Skeletal muscle satellite cell (primary cell): ENCODE results near the gene ASIC1.

Source experiments
- H3K27me3 ChIP-seq: 2 replicates; pipeline ENCODE4 v1.7.0; 2013; ENCODE audit warnings: low read length; ENCODE audit not compliant: control insufficient read depth, insufficient read depth
- H3K36me3 ChIP-seq: 2 replicates; pipeline ENCODE4 v1.7.0; 2013; ENCODE audit warnings: mild to moderate bottlenecking, control low read depth, low read length; ENCODE audit not compliant: insufficient read depth
- H3K4me1 ChIP-seq: 2 replicates; pipeline ENCODE4 v1.7.0; 2013; ENCODE audit warnings: low read length; ENCODE audit not compliant: control insufficient read depth, insufficient read depth
- H3K4me2 ChIP-seq: 2 replicates; pipeline ENCODE4 v1.7.0; 2013; ENCODE audit warnings: mild to moderate bottlenecking, low read length
- H3K4me3 ChIP-seq: 2 replicates; pipeline ENCODE4 v1.7.0; 2013; ENCODE audit warnings: low read length
- H3K9ac ChIP-seq: 2 replicates; pipeline ENCODE4 v1.7.0; 2013; ENCODE audit warnings: mild to moderate bottlenecking, low read depth, low read length, moderate library complexity
- H3K9me3 ChIP-seq: replicated peaks from 2 replicates; pipeline ENCODE4 v1.7.0; 2013; ENCODE audit warnings: mild to moderate bottlenecking, control low read depth, low read length

The ASIC1 gene

GRCh38 chr12:50042693-50043092, 14.7 kb upstream of the ASIC1 start:
- Histone ChIP-seq H3K4me1 (no peaks in the 10 kb centered on the region), H3K9ac (no peak overlapping the region), H3K36me3 (no peaks in the 10 kb centered on the region), H3K27me3 (peaks cover 17% of the 10 kb centered on the region), H3K9me3 (no peaks in the 10 kb centered on the region), H3K4me2 (no peak overlapping the region), H3K4me3 (no peak overlapping the region)

GRCh38 chr12:50043308-50043707, 14.1 kb upstream of the ASIC1 start:
- no peaks in the 10 kb centered on the region for H3K9me3 ChIP-seq
- no peak overlapping the region for H3K4me3 ChIP-seq
- no peaks in the 10 kb centered on the region for H3K36me3 ChIP-seq
- H3K27me3 ChIP-seq, result peaks cover 20% of the 10 kb centered on the region
- H3K9ac ChIP-seq, result no peak overlapping the region
- no peak overlapping the region for H3K4me2 ChIP-seq
- no peaks in the 10 kb centered on the region for H3K4me1 ChIP-seq

GRCh38 chr12:50043854-50044253, 13.5 kb upstream of the ASIC1 start:
- H3K4me3 ChIP-seq, result no peak overlapping the region
- H3K9me3 ChIP-seq, result no peaks in the 10 kb centered on the region
- peaks cover 20% of the 10 kb centered on the region for H3K27me3 ChIP-seq
- no peak overlapping the region for H3K4me2 ChIP-seq
- no peaks in the 10 kb centered on the region for H3K4me1 ChIP-seq
- no peaks in the 10 kb centered on the region for H3K36me3 ChIP-seq
- no peak overlapping the region for H3K9ac ChIP-seq

GRCh38 chr12:50047693-50048250, 9.6 kb upstream of the ASIC1 start:
- H3K4me2 ChIP-seq, result no peak overlapping the region
- H3K27me3 ChIP-seq, result peaks cover 44% of the 10 kb centered on the region
- H3K4me1 ChIP-seq, result peaks cover 5% of the 10 kb centered on the region
- no peak overlapping the region for H3K9ac ChIP-seq
- H3K4me3 ChIP-seq, result no peak overlapping the region
- H3K36me3 ChIP-seq, result no peaks in the 10 kb centered on the region
- no peaks in the 10 kb centered on the region for H3K9me3 ChIP-seq

- H3K4me2 ChIP-seq, result no peak overlapping the region
- no peaks in the 10 kb centered on the region for H3K9me3 ChIP-seq
- no peak overlapping the region for H3K9ac ChIP-seq
- peaks cover 5% of the 10 kb centered on the region for H3K4me1 ChIP-seq
- no peak overlapping the region for H3K4me3 ChIP-seq
- H3K27me3 ChIP-seq, result peaks cover 57% of the 10 kb centered on the region
- no peaks in the 10 kb centered on the region for H3K36me3 ChIP-seq
These were observed 7.9 kb upstream of the ASIC1 start for GRCh38 chr12:50049254-50050118.

GRCh38 chr12:50050119-50050385, 7.3 kb upstream of the ASIC1 start:
- Histone ChIP-seq H3K4me1 (peaks cover 5% of the 10 kb centered on the region), H3K4me2 (peak overlapping the region; percentile 77), H3K9me3 (no peaks in the 10 kb centered on the region), H3K27me3 (peaks cover 57% of the 10 kb centered on the region), H3K9ac (no peak overlapping the region), H3K36me3 (no peaks in the 10 kb centered on the region), H3K4me3 (peak overlapping the region; percentile 53)

- Histone ChIP-seq H3K4me2 (peak overlapping the region; percentile 77), H3K27me3 (peaks cover 57% of the 10 kb centered on the region), H3K9me3 (no peaks in the 10 kb centered on the region), H3K4me3 (peak overlapping the region; percentile 53), H3K9ac (peak overlapping the region; percentile 21), H3K36me3 (no peaks in the 10 kb centered on the region), H3K4me1 (peaks cover 5% of the 10 kb centered on the region)
These were observed 6.8 kb upstream of the ASIC1 start for GRCh38 chr12:50050410-50051098.

- Histone ChIP-seq H3K36me3 (no peaks in the 10 kb centered on the region), H3K4me2 (no peak overlapping the region), H3K27me3 (peaks cover 59% of the 10 kb centered on the region), H3K4me3 (no peak overlapping the region), H3K4me1 (peaks cover 5% of the 10 kb centered on the region), H3K9me3 (no peaks in the 10 kb centered on the region), H3K9ac (no peak overlapping the region)
These were observed 6.1 kb upstream of the ASIC1 start for GRCh38 chr12:50051101-50051806.

GRCh38 chr12:50052544-50052943, 4.9 kb upstream of the ASIC1 start:
- no peaks in the 10 kb centered on the region for H3K9me3 ChIP-seq
- H3K4me3 ChIP-seq, result no peak overlapping the region
- no peaks in the 10 kb centered on the region for H3K36me3 ChIP-seq
- H3K9ac ChIP-seq, result no peak overlapping the region
- H3K27me3 ChIP-seq, result peaks cover 60% of the 10 kb centered on the region
- H3K4me2 ChIP-seq, result no peak overlapping the region
- H3K4me1 ChIP-seq, result peaks cover 11% of the 10 kb centered on the region

- Histone ChIP-seq H3K4me3 (no peak overlapping the region), H3K9me3 (no peaks in the 10 kb centered on the region), H3K36me3 (no peaks in the 10 kb centered on the region), H3K27me3 (peaks cover 56% of the 10 kb centered on the region), H3K4me1 (peaks cover 11% of the 10 kb centered on the region), H3K9ac (no peak overlapping the region), H3K4me2 (no peak overlapping the region)
These were observed 4.4 kb upstream of the ASIC1 start for GRCh38 chr12:50052964-50053363.

- Histone ChIP-seq H3K36me3 (no peaks in the 10 kb centered on the region), H3K9me3 (no peaks in the 10 kb centered on the region), H3K4me1 (peaks cover 11% of the 10 kb centered on the region), H3K27me3 (peaks cover 61% of the 10 kb centered on the region), H3K4me2 (no peak overlapping the region), H3K4me3 (no peak overlapping the region), H3K9ac (no peak overlapping the region)
These were observed 3.8 kb upstream of the ASIC1 start for GRCh38 chr12:50053583-50053982.
